Measurements from ENCODE around the gene IFI16.

The IFI16 gene

DNA sequence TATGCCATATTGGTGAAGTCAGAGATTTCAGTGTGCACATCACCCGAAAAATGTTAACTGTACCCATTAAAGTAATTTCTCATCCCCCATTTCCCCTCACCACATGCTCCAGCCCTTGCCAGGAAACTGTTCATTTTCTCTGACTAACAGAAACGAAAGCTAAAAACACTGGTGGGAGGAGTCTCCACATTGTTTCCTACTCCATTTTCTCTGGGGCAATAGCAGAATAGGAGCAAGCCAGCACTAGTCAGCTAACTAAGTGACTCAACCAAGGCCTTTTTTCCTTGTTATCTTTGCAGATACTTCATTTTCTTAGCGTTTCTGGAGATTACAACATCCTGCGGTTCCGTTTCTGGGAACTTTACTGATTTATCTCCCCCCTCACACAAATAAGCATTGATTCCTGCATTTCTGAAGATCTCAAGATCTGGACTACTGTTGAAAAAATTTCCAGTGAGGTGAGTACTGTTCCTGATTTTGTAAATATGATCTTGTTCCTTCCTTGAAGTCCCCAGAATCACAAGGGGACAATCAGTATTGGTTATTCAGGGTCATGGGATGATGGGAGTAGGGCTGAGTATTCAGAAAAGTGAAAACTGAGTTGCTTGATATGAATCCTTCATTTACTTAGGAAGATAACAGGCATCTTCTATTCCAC lies at the start of gene IFI16:
TSS of gene IFI16 (plus strand) at position 204 of the 658 bp plus-strand sequence. CDS start 4,774 bp downstream, outside the sequence.
- DNase-seq (ENCODE audit: low spot score), result peak; percentile 14

- no peak for DNase-seq (ENCODE audit: low spot score)
These were observed 48.5 kb upstream of the IFI16 start for GRCh38 chr1:158961178-158961577.

GRCh38 chr1:158962983-158963382 lies 46.7 kb upstream of the IFI16 start:
- no peak for DNase-seq (ENCODE audit: low spot score)

- DNase-seq (ENCODE audit: low spot score), result no peak
These were observed 40.5 kb upstream of the IFI16 start for GRCh38 chr1:158969166-158969565.

- no peak for DNase-seq (ENCODE audit: low spot score)
These were observed 39.9 kb upstream of the IFI16 start for GRCh38 chr1:158969855-158970254.

GRCh38 chr1:158972841-158973240 lies 36.9 kb upstream of the IFI16 start:
- no peak for DNase-seq (ENCODE audit: low spot score)

GRCh38 chr1:158976219-158976618 lies 33.5 kb upstream of the IFI16 start:
- DNase-seq (ENCODE audit: low spot score), result no peak

GRCh38 chr1:158978730-158979129 lies 31.0 kb upstream of the IFI16 start:
- no peak for DNase-seq (ENCODE audit: low spot score)

DNA sequence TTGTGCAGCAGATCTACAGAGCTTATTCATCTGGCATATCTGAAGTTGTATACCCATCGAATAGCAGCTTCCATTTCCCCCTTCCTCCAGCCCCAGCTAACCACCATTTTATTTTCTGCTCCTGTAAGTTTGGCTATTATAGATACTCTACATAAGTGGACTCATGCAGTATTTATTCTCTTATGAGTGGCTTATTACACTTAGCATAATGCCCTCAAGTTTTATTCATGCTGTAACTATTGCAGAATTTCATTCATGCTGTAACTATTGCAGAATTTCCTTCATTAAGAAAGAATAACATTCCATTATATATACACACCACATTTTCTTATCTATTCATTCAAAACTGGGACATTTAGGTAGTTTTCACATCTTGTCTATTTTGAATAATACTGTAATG lies 30.5 kb upstream of the IFI16 start:
- no peak for DNase-seq (ENCODE audit: low spot score)

GRCh38 chr1:158983235-158983634 lies 26.5 kb upstream of the IFI16 start:
- no peak for DNase-seq (ENCODE audit: low spot score)

DNA sequence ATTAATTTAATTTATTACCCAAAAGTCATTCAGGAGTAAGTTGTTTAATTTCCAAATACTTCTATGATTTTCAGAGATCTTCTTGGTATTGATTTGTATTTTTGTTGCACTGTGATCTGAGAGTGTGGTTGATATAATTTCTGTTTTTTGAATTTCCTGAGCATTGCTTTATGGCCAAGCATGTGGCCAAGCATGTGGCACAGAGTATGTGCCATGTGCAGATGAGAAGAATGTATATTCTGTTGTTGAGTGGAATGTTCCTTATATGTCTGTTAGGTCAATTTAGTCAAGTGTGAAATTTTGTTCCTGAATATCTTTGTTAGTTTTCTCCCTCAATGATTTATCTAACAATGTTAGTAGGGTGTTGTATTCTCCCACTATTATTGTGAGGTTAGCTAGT lies 25.3 kb upstream of the IFI16 start:
- DNase-seq (ENCODE audit: low spot score), result no peak

DNA sequence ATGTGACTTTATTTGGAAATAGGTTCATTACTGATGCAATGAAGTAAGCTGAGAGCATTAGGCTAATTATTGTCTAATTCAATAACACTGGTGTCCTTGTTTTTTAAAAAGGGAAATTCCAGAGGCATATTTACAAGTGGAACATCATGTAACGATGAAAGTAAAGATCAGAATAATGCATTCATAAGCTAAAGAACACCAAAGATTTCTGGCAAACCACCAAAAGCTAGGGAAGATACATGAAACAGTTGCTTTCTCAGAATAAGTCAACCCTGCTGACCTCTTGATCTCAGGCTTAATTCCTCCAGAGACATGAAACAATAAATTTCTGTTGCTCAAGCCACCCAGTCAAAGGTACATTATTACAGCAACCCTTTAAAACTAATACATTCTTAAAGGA lies 20.3 kb upstream of the IFI16 start:
- DNase-seq (ENCODE audit: low spot score), result no peak

- no peak for DNase-seq (ENCODE audit: low spot score)
These were observed 16.9 kb upstream of the IFI16 start for GRCh38 chr1:158992787-158993312.

DNA sequence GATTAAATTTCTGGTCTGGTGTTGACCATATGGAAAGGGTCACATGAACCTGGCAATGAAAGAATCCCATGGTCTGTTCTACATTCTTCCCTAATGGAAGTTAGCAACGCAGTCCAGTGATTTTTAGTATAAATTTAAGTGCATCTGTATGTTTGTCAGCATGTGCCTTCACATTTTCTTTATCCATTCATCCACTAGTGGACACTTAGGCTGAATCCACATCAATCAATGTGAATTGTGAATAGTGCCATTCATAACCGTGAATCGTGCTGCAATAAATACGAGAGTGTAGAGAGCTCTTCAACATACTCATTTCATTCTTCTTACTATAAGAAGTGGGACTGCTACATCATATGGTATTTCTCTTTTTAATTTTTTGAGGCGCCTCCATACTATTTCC lies 12.7 kb upstream of the IFI16 start:
- DNase-seq (ENCODE audit: low spot score), result no peak

DNA sequence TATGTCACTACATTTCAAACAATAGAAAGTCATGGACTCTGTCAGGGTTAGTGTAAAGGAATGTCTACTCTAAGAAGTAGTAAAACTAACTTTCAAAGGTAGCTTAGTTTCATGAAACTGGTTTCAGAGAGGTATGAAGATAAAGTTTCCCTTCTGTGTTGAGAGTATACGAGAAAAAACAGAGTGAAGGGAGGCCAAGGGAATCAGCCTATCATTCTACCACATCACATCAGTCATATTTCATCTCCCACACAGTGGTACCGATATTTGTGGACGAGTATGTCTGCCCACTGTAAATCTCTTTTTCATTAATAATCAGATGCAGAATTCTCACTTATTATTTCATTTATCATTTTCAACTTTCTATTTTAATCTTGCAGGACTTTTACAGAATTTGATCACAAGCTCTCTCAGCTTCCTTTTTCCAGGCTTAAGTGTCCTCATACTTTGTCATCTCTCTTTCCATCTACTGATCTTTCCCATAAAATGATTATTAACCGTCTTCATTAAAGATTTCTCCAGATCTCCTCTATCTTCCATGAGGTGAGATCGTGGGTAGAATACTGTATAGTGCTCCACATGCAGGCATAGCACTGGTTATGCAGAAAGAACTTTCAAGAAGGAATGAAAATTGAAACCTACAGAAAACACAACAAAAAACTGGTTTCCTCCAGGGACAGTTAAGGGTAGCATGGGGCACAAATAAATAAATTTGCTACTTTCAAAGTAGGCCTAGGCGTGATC lies 11.5 kb upstream of the IFI16 start:
- no peak for DNase-seq (ENCODE audit: low spot score)

DNA sequence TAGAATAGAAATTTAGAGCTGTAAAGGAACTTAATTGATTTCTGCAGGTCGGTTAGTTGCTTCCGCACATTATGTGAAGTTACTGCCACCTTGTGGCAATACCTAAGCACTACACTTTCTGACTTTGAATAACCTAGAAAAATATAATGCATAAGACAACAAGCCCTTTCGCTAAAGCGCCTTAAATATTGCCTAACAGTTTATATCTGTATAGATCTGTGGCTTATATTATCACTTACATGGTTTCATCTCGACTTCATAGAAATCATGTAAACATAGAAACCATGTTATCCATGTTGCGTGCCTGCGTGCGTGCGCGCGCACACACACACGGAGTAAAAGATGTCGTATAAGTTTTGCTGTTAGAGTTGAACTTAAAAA lies 10.9 kb upstream of the IFI16 start:
- DNase-seq (ENCODE audit: low spot score), result peak; percentile 34

DNA sequence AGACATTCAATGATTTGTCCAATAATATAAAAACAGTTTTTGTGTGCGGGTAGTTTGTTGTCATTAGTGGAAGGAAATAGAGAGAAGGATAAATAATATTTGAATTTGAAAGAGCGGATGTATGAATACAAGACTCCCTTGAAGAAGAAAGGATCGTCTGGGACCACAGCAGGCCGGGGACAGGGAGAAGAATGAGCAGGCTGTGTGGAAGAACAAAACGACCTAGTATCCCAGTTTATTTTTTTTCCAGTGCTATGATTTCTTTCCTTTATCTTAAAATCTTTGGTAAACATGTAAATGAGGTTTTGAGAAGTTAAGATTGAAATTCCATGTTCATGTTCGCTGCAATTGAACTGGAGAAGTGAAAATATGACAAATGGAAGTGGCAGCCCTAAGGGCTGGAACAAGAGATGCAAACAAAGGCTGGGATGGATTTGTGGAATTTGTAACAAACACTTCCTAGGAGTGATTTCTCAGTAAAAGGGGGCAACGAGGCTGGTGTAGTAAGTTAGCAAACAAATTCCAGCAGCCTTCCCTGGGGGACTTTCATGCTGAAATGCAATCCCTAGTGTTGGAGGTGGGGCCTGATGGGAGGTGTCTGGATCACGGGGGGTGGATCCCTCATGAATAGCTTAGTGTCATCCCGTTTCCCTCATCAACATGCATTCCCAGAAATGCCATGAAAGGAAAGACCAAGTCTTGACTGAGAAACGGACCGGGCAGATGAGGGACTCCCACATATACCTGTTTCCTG lies 10.2 kb upstream of the IFI16 start:
- DNase-seq (ENCODE audit: low spot score), result peak; percentile 71

DNA sequence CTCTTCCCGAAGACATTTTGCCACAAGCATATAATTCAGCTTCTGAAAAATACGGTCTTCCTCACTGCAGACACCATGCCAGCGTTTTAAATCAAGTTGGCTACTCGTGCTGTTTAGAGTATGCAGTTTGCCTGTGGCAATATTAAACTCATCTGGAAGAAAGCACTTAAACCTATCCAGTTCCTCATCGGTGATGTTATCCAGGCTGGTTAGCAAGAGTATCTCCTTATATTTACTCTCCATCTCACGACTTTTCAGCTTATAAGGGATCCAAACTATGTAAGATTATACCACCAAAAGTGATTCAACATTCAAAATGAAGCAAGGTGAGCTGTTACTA lies 9.7 kb upstream of the IFI16 start:
- no peak for DNase-seq (ENCODE audit: low spot score)

DNA sequence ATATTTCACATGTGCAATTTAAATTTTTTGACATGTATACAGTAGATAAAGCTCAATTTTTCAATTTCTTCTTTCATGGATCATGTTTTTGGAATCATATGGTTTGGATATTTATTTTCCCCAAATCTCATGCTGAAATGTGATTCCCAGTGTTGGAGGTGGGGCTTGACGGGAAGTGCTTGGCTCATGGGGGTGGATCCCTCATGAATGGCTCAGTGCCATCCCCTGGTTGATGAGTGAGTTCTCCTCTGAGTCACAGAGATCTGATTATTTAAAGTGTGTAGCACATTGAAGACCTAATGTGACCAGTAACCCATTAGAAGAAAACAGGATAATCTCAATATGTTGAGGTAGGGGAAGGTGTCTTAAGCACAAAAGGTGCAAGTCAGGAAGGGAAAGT lies 9.1 kb upstream of the IFI16 start:
- DNase-seq (ENCODE audit: low spot score), result peak; percentile 40

DNA sequence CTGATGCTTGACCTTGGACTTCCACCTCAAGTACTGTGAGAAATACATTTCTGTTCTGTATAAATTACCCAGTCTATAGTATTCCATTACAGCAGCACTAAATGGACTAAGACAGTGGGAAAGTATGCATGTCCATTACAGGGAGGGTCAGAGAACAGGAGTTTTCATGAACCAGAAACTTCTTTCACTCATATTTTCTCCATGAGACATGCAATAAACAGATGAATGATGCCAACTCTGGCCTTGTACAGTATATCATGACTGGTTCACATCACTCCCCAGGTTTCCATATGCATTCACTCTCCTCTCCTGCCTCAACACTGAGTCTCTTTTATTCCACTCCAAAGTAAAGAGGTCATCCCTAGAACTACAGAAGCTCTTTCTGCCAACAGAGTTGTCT lies 4.5 kb upstream of the IFI16 start:
- DNase-seq (ENCODE audit: low spot score), result no peak

- DNase-seq (ENCODE audit: low spot score), result peak; percentile 22
These were observed 4.0 kb upstream of the IFI16 start for GRCh38 chr1:159005676-159006075.

DNA sequence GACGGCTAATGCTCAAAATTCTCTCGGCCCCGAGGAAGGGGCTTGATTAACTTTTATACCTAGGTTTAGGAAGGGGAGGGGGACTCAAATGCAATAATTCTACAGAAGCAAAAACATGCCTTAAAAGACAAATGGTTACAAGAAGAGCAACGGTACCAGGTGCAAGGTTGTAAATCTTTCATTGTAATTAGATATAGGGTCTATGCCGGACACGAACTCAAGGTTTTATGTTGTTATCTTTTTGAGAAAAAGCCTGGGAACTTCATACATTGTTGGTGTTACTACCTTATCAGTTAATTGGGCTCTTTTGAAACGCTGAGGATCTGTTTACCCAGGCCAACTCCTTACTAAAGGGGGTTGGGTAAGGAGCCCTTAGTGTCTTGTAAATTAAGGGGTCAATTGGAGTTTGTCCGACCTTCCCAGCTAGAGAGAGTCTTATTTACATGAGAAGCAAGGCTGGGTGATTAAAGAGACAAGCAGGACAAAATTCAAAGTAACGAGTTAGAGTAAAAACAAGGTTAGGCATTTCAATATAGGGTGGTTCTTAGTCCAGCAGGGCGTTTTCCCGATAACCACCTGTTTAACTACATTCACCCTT lies 3.4 kb upstream of the IFI16 start:
- DNase-seq (ENCODE audit: low spot score), result peak; percentile 52

DNA sequence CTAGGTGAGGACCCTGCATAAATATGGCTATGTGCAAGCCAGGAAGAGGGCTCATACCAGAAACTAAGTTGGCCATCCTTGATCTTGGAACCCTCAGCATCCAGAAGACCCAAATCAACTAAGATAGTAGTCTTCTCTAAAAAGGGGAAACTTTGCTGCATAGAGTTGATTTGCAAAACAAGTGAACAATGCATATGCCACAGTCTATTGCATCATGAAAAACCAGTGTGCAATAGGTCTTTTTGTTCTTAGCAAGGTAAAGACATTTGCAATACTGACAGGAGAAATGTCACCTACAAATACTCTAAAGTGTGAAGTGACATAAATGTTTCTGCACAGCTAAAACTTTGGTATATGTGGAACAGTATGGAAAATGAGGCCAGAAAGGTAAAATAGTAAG lies 2.0 kb upstream of the IFI16 start:
- no peak for DNase-seq (ENCODE audit: low spot score)

Data from iPS-NIHi11 (cell line).